Caco-2 (cell line): ENCODE data around the gene LRRC14B. TPM values are rescaled to one million over a fixed set of nuclear protein-coding genes. Genes with fewer than 3 reads are reported as not detected.

Experiments
- BruUV-seq: library from RNA; stranded (reverse); fragments of 400-500 nt; replicated peaks from 2 replicates; lab custom pipeline; 2021; lab: Mats Ljungman, UMichigan
- CTCF ChIA-PET: fragments of 300-600 bp; sonication (Branson Sonifier 250); formaldehyde crosslinking; loops from one replicate; lab custom pipeline; 2022; ENCODE audit warnings: antibody characterized with exemption; lab: Charles Lee
- POLR2A ChIA-PET: fragments of 300-600 bp; sonication (Branson Sonifier 250); formaldehyde crosslinking; loops from one replicate; lab custom pipeline; 2022; ENCODE audit warnings: antibody characterized with exemption; lab: Charles Lee
- DNase-seq, 2 experiments: peaks; one replicate each; pipeline versions ENCODE4 v3.0.0 to v3.0.0-alpha.2; 2020 to 2022
- H3K27me3 ChIP-seq: replicated peaks from 2 replicates; pipeline ENCODE4 v1.6.0; 2011; ENCODE audit warnings: low read length; ENCODE audit not compliant: control insufficient read depth, insufficient read depth
- H3K36me3 ChIP-seq: 2 replicates; pipeline ENCODE4 v1.5.1; 2011; ENCODE audit warnings: low read length; ENCODE audit not compliant: control insufficient read depth, insufficient read depth
- H3K4me1 ChIP-seq: fragments of 250-450 bp; sonication (Bioruptor Pico); 2 replicates; pipeline ENCODE4 v1.5.1; 2020; ENCODE audit warnings: mild to moderate bottlenecking
- H3K4me3 ChIP-seq: 2 replicates; pipeline ENCODE4 v1.5.1; 2011; ENCODE audit warnings: low read depth, mild to moderate bottlenecking, control low read depth, low read length
- H3K9me3 ChIP-seq: fragments of 250-450 bp; sonication (Bioruptor Pico); 2 replicates; pipeline ENCODE4 v1.5.1; 2020; ENCODE audit warnings: mild to moderate bottlenecking, moderate library complexity
- H3K27ac Mint-ChIP-seq: one replicate; pipeline ENCODE4 v1.8.0; 2022; ENCODE audit warnings: mixed read lengths; ENCODE audit not compliant: unreplicated experiment
- H3K27me3 Mint-ChIP-seq: one replicate; pipeline ENCODE4 v1.8.0; 2022; ENCODE audit warnings: mixed read lengths; ENCODE audit not compliant: insufficient read depth, unreplicated experiment
- H3K36me3 Mint-ChIP-seq: one replicate; pipeline ENCODE4 v1.8.0; 2022; ENCODE audit warnings: mild to moderate bottlenecking, mixed read lengths; ENCODE audit not compliant: insufficient read depth, unreplicated experiment
- H3K4me1 Mint-ChIP-seq: one replicate; pipeline ENCODE4 v1.8.0; 2022; ENCODE audit warnings: low read depth, mixed read lengths; ENCODE audit not compliant: unreplicated experiment
- H3K4me3 Mint-ChIP-seq: one replicate; pipeline ENCODE4 v1.8.0; 2022; ENCODE audit warnings: mild to moderate bottlenecking, moderate library complexity, mixed read lengths; ENCODE audit not compliant: unreplicated experiment
- H3K9me3 Mint-ChIP-seq: one replicate; pipeline ENCODE4 v1.8.0; 2022; ENCODE audit warnings: mixed read lengths; ENCODE audit not compliant: unreplicated experiment
- CTCF ChIP-seq, 2 experiments: fragments of 200-600 bp in 1 of 2; IDR thresholded peaks; 1 replicate in 1 of 2; 2 replicates in 1 of 2; pipeline versions ENCODE4 v1.5.1 to v1.8.0; 2011 to 2022; ENCODE audit warnings: antibody characterized with exemption in 1 of 2, control low read depth in 1 of 2, inconsistent platforms in 1 of 2, low read depth in 1 of 2, low read length in 1 of 2, mild to moderate bottlenecking in 1 of 2, moderate library complexity in 1 of 2; ENCODE audit not compliant: insufficient read depth in 1 of 2, severe bottlenecking in 1 of 2, unreplicated experiment in 1 of 2
- intact Hi-C: fragments of 100-400 bp; cut with micrococcal nuclease; formaldehyde crosslinking; loops from one replicate; pipeline ENCODE4 v1.10.0; 2022; ENCODE audit not compliant: unreplicated experiment
- total RNA-seq: library from RNA; stranded (reverse); gene quantifications from 2 replicates; pipeline ENCODE4 v1.2.3, GENCODE V29; 2022

The LRRC14B gene
- total RNA-seq, 1 experiment from 2014 or later, result not detected

GRCh38 chr5:204966-205670 lies 13.8 kb downstream of the LRRC14B start:
- Histone ChIP-seq H3K4me3 (no peak overlapping the region), H3K36me3 (no peaks in the 10 kb centered on the region), H3K4me1 (no peaks in the 10 kb centered on the region), H3K27me3 (no peaks in the 10 kb centered on the region), H3K9me3 (no peaks in the 10 kb centered on the region)
- Mint-ChIP-seq H3K4me1 (peaks cover 7% of the 10 kb centered on the region), H3K27me3 (no peaks in the 10 kb centered on the region), H3K27ac (no peak overlapping the region), H3K36me3 (peaks cover 20% of the 10 kb centered on the region), H3K4me3 (no peak overlapping the region), H3K9me3 (no peaks in the 10 kb centered on the region)
- intact Hi-C loops, result no loop called here
- no peak for DNase-seq
- CTCF ChIA-PET, result interaction anchor here (1.4 kb wide), 1 partner anchor 17 kb away, joined by 4 read pairs; no protein-coding TSS in a partner anchor
- TF ChIP-seq CTCF (IDR thresholded peaks at IDR 0.05; ENCODE audit: insufficient read depth in 1 of 2, low read depth in 1 of 2, low read length in 1 of 2, severe bottlenecking in 1 of 2, unreplicated experiment in 1 of 2), result no peak
- BruUV-seq, result TSS peak; percentile 42
- POLR2A ChIA-PET, result no interaction called here

GRCh38 chr5:206406-206805 lies 15.1 kb downstream of the LRRC14B start:
- intact Hi-C loops, result no loop called here
- no peak for TF ChIP-seq CTCF (IDR thresholded peaks at IDR 0.05; ENCODE audit: insufficient read depth in 1 of 2, low read depth in 1 of 2, low read length in 1 of 2, severe bottlenecking in 1 of 2, unreplicated experiment in 1 of 2)
- no peak overlapping the region for H3K4me3 ChIP-seq
- Mint-ChIP-seq H3K4me3 (no peak overlapping the region), H3K4me1 (peaks cover 7% of the 10 kb centered on the region), H3K36me3 (peaks cover 20% of the 10 kb centered on the region), H3K9me3 (no peaks in the 10 kb centered on the region), H3K27me3 (no peaks in the 10 kb centered on the region), H3K27ac (no peak overlapping the region)
- no peaks in the 10 kb centered on the region for H3K27me3 ChIP-seq
- H3K4me1 ChIP-seq, result no peaks in the 10 kb centered on the region
- POLR2A ChIA-PET, result no interaction called here
- BruUV-seq, result no TSS peak
- H3K36me3 ChIP-seq, result no peaks in the 10 kb centered on the region
- H3K9me3 ChIP-seq, result no peaks in the 10 kb centered on the region
- DNase-seq, result no peak
- CTCF ChIA-PET, result interaction anchor here (1.4 kb wide), 1 partner anchor 18 kb away, joined by 4 read pairs; no protein-coding TSS in a partner anchor

GRCh38 chr5:206927-207536 lies 15.7 kb downstream of the LRRC14B start:
- CTCF ChIA-PET, result no interaction called here
- Histone ChIP-seq H3K9me3 (no peaks in the 10 kb centered on the region), H3K27me3 (no peaks in the 10 kb centered on the region), H3K4me3 (no peak overlapping the region), H3K4me1 (no peaks in the 10 kb centered on the region), H3K36me3 (no peaks in the 10 kb centered on the region)
- H3K36me3 Mint-ChIP-seq, result peaks cover 20% of the 10 kb centered on the region
- no peak for TF ChIP-seq CTCF (IDR thresholded peaks at IDR 0.05; ENCODE audit: insufficient read depth in 1 of 2, low read depth in 1 of 2, low read length in 1 of 2, severe bottlenecking in 1 of 2, unreplicated experiment in 1 of 2)
- no TSS peak for BruUV-seq
- POLR2A ChIA-PET, result no interaction called here
- DNase-seq, result no peak
- intact Hi-C loops, result no loop called here
- peaks cover 7% of the 10 kb centered on the region for H3K4me1 Mint-ChIP-seq
- H3K9me3 Mint-ChIP-seq, result no peaks in the 10 kb centered on the region
- no peaks in the 10 kb centered on the region for H3K27me3 Mint-ChIP-seq
- H3K27ac Mint-ChIP-seq, result no peak overlapping the region
- H3K4me3 Mint-ChIP-seq, result no peak overlapping the region
